Gastroesophageal sphincter (tissue), 3 donors: ENCODE data around the gene PPP2R5C.

Experiments
- CTCF ChIP-seq, 4 experiments: fragments of 200-600 bp in 2 of 4; fragments of 450-650 bp in 2 of 4; sonication (generic) in 1 of 4; IDR thresholded peaks; one replicate each; pipeline ENCODE4 v1.5.1; 2017 to 2019; ENCODE audit warnings: antibody characterized with exemption in 4 of 4, mild to moderate bottlenecking in 2 of 4, moderate library complexity in 2 of 4
- EP300 ChIP-seq: sonication (generic); formaldehyde crosslinking; IDR thresholded peaks from one replicate; pipeline ENCODE4 v1.6.1; 2017; ENCODE audit warnings: antibody characterized with exemption, mild to moderate bottlenecking
- POLR2A ChIP-seq, 2 donors: fragments of 450-650 bp; IDR thresholded peaks; one replicate each; pipeline ENCODE4 v1.6.1; 2017; ENCODE audit warnings: antibody characterized with exemption in 2 of 2, mild to moderate bottlenecking in 2 of 2, moderate library complexity in 1 of 2
- POLR2AphosphoS5 ChIP-seq: sonication (generic); formaldehyde crosslinking; IDR thresholded peaks from one replicate; pipeline ENCODE4 v1.6.1; 2017; ENCODE audit warnings: antibody characterized with exemption

GRCh38 chr14:101937926-101938767 is 176.6 kb downstream of the PPP2R5C start:
- TF ChIP-seq CTCF (IDR thresholded peaks at IDR 0.05) (no peak), POLR2A (IDR thresholded peaks at IDR 0.05) (no peak), POLR2AphosphoS5 (no peak), EP300 (no peak)
